ENCODE measurements around the gene GPR37. TPM values are rescaled to one million over a fixed set of nuclear protein-coding genes. Genes with fewer than 3 reads are reported as not detected.

The GPR37 gene
- total RNA-seq, 1 donor from 2014 or later = 0.98 TPM

DNA sequence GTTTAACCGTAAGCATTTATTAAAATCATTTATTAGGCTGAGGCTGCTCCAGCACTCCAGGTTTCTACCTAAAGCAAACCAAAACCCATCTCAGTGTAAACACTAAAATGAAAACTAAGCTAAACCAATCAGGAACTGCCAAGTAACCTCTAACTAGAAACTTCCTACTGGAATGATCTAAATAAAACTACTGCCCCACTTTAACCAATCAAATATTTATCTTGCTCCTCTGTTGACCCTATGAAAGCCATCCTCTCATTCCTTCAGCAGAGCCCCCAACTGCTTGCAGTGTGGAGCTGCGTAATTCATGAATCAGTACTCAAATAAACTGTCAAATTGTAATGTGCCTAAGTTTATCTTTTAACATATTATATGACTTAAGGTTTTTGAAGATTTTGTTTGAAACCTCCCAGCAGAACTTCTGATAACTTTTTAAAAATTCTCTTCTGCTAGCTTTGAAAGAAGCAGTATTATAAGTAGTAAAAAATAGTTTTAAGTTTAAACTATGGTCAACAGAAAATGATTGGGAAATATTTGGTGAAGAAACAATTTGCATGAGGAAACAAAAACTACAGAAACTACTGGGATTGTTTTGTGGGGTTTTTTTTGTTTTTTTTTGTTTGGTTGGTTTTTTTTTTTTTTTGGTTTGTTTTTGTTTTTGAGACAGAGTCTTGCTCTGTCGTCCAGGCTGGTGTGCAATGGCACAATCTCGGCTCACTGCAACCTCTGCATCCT is 47.4 kb downstream of the GPR37 start:
- TF ChIP-seq POLR2AphosphoS5 (IDR thresholded peaks at IDR 0.05; ENCODE audit: insufficient read depth in 1 of 2, low read depth in 1 of 2) (no peak), POLR2A (IDR thresholded peaks at IDR 0.05) (no peak)
- TF ChIP-seq, protein P1, sequence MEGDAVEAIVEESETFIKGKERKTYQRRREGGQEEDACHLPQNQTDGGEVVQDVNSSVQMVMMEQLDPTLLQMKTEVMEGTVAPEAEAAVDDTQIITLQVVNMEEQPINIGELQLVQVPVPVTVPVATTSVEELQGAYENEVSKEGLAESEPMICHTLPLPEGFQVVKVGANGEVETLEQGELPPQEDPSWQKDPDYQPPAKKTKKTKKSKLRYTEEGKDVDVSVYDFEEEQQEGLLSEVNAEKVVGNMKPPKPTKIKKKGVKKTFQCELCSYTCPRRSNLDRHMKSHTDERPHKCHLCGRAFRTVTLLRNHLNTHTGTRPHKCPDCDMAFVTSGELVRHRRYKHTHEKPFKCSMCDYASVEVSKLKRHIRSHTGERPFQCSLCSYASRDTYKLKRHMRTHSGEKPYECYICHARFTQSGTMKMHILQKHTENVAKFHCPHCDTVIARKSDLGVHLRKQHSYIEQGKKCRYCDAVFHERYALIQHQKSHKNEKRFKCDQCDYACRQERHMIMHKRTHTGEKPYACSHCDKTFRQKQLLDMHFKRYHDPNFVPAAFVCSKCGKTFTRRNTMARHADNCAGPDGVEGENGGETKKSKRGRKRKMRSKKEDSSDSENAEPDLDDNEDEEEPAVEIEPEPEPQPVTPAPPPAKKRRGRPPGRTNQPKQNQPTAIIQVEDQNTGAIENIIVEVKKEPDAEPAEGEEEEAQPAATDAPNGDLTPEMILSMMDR (IDR thresholded peaks at IDR 0.05) = no peak
- H3K9me3 ChIP-seq = no peaks in the 10 kb centered on the region
- H3K27me3 ChIP-seq = no peaks in the 10 kb centered on the region
- H3K36me3 ChIP-seq = no peaks in the 10 kb centered on the region
- DNase-seq (ENCODE audit: extremely low spot score in 2 of 2) = no peak
- no peaks in the 10 kb centered on the region for H3K4me1 ChIP-seq
- no peak overlapping the region for H3K27ac ChIP-seq
- no peak overlapping the region for H3K4me3 ChIP-seq
- intact Hi-C loops (cut with DNase I) = no loop called here

DNA sequence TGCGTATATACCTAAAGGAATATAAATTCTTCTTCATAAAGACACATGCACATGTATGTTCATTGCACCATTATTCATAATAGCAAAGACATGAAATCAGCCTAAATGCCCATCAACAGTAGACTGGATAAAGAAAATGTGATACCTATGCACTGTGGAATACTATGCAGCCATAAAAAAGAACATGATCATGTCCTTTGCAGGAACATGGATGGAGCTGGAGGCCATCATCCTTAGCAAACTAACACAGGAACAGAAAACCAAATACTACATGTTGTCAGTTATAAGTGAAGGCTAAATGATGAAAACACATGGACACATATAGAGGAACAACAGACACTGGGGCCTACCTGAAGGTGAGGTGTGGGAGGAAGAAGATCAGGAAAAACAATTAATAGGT is 48.7 kb downstream of the GPR37 start:
- Histone ChIP-seq H3K4me1 (no peaks in the 10 kb centered on the region), H3K27ac (no peak overlapping the region), H3K27me3 (no peaks in the 10 kb centered on the region), H3K4me3 (no peak overlapping the region), H3K9me3 (no peaks in the 10 kb centered on the region), H3K36me3 (no peaks in the 10 kb centered on the region)
- intact Hi-C loops (cut with DNase I) = no loop called here
- no peak for DNase-seq (ENCODE audit: extremely low spot score in 2 of 2)
- TF ChIP-seq POLR2AphosphoS5 (IDR thresholded peaks at IDR 0.05; ENCODE audit: insufficient read depth in 1 of 2, low read depth in 1 of 2) = no peak
- TF ChIP-seq, protein P1 (IDR thresholded peaks at IDR 0.05) = no peak
- no peak for TF ChIP-seq POLR2A (IDR thresholded peaks at IDR 0.05)

DNA sequence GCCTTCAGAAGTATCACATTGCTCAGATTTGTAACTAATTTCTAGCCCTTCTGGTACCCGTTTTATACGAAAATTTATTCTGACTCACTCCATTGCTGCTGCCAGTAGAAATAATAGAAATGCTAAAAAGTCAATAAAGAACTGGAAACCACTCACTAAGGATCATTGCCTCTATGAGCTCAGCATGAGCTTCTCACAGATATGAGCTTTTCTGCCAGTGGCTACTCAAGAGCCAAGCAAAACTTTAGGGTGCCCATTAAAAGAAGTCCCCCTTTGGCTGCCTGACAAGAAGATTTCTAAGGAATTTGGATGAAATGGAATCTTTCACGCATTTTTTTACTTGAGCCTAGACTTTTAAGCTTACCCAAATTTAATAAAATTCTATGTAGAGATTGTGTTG is 52.5 kb downstream of the GPR37 start:
- intact Hi-C loops (cut with DNase I) = no loop called here
- no peaks in the 10 kb centered on the region for H3K4me1 ChIP-seq
- no peaks in the 10 kb centered on the region for H3K27me3 ChIP-seq
- no peak overlapping the region for H3K4me3 ChIP-seq
- no peak for DNase-seq (ENCODE audit: extremely low spot score in 2 of 2)
- H3K36me3 ChIP-seq = no peaks in the 10 kb centered on the region
- H3K9me3 ChIP-seq = no peaks in the 10 kb centered on the region
- TF ChIP-seq POLR2AphosphoS5 (IDR thresholded peaks at IDR 0.05; ENCODE audit: insufficient read depth in 1 of 2, low read depth in 1 of 2) (no peak), POLR2A (IDR thresholded peaks at IDR 0.05) (no peak)
- TF ChIP-seq, protein P1 (IDR thresholded peaks at IDR 0.05) = no peak
- H3K27ac ChIP-seq = no peak overlapping the region

DNA sequence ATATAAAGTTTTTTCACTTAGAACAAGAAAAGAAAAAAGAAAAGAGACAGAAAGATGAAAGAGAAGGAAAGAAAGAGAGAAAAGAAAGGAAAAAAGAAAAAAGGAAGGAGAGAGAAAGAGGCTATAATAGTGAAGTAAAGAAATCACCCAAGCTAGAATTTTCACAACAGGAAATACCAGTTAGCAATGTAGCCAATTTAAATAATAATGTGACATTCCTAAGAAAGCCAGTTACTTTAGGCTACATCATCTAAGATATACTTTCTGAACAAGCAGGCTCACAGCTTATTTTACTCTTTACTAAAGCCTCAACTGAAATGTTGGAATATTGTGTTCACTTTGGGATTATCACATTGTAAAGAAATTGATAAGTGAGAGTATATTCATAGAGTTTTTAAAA is 53.6 kb downstream of the GPR37 start:
- Histone ChIP-seq H3K9me3 (no peaks in the 10 kb centered on the region), H3K4me1 (no peaks in the 10 kb centered on the region), H3K27ac (no peak overlapping the region), H3K4me3 (no peak overlapping the region), H3K36me3 (no peaks in the 10 kb centered on the region), H3K27me3 (no peaks in the 10 kb centered on the region)
- TF ChIP-seq, protein P1 (IDR thresholded peaks at IDR 0.05) = no peak
- TF ChIP-seq POLR2AphosphoS5 (IDR thresholded peaks at IDR 0.05; ENCODE audit: insufficient read depth in 1 of 2, low read depth in 1 of 2) = no peak
- TF ChIP-seq POLR2A (IDR thresholded peaks at IDR 0.05) = no peak
- intact Hi-C loops (cut with DNase I) = no loop called here
- DNase-seq (ENCODE audit: extremely low spot score in 2 of 2) = no peak

DNA sequence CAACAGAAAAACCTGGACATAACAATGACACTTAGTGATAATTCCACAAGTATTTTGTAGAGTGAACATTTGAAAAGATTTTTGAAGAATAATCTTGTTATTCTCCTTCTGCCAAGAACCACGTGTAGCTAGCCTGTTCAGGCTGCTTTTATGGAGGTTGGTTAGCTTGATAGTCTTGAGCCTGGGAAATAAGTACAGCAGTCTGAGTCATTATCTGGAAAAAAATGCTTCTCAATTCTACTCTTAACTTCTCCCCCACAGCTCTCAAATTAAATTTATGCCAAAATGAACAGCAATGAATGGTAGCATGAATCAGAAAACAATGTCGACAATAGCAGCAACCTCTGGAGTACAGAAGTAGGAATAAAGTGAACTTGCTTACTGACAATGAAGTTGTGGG is 63.2 kb downstream of the GPR37 start:
- DNase-seq (ENCODE audit: extremely low spot score in 2 of 2) = no peak
- no peak overlapping the region for H3K27ac ChIP-seq
- intact Hi-C loops (cut with DNase I) = no loop called here
- no peaks in the 10 kb centered on the region for H3K27me3 ChIP-seq
- H3K36me3 ChIP-seq = no peaks in the 10 kb centered on the region
- no peaks in the 10 kb centered on the region for H3K4me1 ChIP-seq
- H3K4me3 ChIP-seq = no peak overlapping the region
- no peak for TF ChIP-seq POLR2A (IDR thresholded peaks at IDR 0.05)
- TF ChIP-seq, protein P1 (IDR thresholded peaks at IDR 0.05) = no peak
- TF ChIP-seq POLR2AphosphoS5 (IDR thresholded peaks at IDR 0.05; ENCODE audit: insufficient read depth in 1 of 2, low read depth in 1 of 2) = no peak
- no peaks in the 10 kb centered on the region for H3K9me3 ChIP-seq

Measured in vagina (tissue), 2 donors.